Gastroesophageal sphincter (tissue), 3 donors: ENCODE results near the gene RBKS.

Experiments
- CTCF ChIP-seq, 4 experiments: fragments of 200-600 bp in 2 of 4; fragments of 450-650 bp in 2 of 4; sonication (generic) in 1 of 4; IDR thresholded peaks; one replicate each; pipeline ENCODE4 v1.5.1; 2017 to 2019; ENCODE audit warnings: antibody characterized with exemption in 4 of 4, mild to moderate bottlenecking in 2 of 4, moderate library complexity in 2 of 4
- EP300 ChIP-seq: sonication (generic); formaldehyde crosslinking; IDR thresholded peaks from one replicate; pipeline ENCODE4 v1.6.1; 2017; ENCODE audit warnings: antibody characterized with exemption, mild to moderate bottlenecking
- POLR2A ChIP-seq, 2 donors: fragments of 450-650 bp; IDR thresholded peaks; one replicate each; pipeline ENCODE4 v1.6.1; 2017; ENCODE audit warnings: antibody characterized with exemption in 2 of 2, mild to moderate bottlenecking in 2 of 2, moderate library complexity in 1 of 2

DNA sequence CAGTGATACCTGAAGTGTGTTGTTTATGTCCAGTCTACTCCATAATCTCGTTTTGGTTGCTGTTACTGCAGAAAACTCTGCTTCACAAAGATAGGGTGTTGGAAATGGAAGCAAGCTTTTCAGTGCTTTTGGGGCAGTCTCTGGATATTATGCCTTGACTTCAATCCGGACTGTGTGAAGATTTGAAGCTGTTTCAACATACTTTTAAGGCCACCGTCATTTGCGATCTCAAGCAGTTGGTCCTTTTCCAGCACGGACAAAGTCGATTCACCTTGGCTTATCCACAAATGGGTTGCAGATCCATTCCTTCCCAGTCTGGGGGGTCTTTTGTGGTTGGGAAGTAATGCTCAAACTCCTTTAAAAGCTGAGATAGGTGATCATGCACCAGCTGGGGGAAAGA is 20.4 kb downstream of the RBKS start:
- no peak for TF ChIP-seq CTCF (IDR thresholded peaks at IDR 0.05)
- TF ChIP-seq POLR2A (IDR thresholded peaks at IDR 0.05): no peak
- TF ChIP-seq EP300: no peak
